HepG2 (cell line): ENCODE results near the gene NUBPL. TPM values are rescaled to one million over a fixed set of nuclear protein-coding genes. Genes with fewer than 3 reads are reported as not detected.

Experiments
- BCL6 ChIP-seq: IDR thresholded peaks from 2 replicates; pipeline ENCODE4 v1.6.1; 2016; ENCODE audit warnings: missing genetic modification reagents, missing compliant biosample characterization
- CERS6 ChIP-seq: sonication (generic); formaldehyde crosslinking; IDR thresholded peaks from 2 replicates; pipeline ENCODE4 v1.5.0; 2020; ENCODE audit warnings: missing genetic modification reagents
- HNRNPL ChIP-seq: fragments of 200-400 bp; formaldehyde crosslinking; IDR thresholded peaks from 2 replicates; pipeline ENCODE4 v1.6.1; 2017; ENCODE audit warnings: mild to moderate bottlenecking, low read depth, low read length
- HOXA5 ChIP-seq: sonication (generic); formaldehyde crosslinking; IDR thresholded peaks from 2 replicates; pipeline ENCODE4 v1.4.0; 2020; ENCODE audit warnings: missing genetic modification reagents
- KLF13 ChIP-seq: sonication (generic); formaldehyde crosslinking; IDR thresholded peaks from 2 replicates; pipeline ENCODE4 v1.4.0; 2020; ENCODE audit warnings: mild to moderate bottlenecking, missing genetic modification reagents
- KLF9 ChIP-seq: IDR thresholded peaks from 2 replicates; pipeline ENCODE4 v1.6.1; 2016; ENCODE audit warnings: low read depth
- MATR3 ChIP-seq: sonication (generic); formaldehyde crosslinking; IDR thresholded peaks from 2 replicates; pipeline ENCODE4 v1.4.0; 2020; ENCODE audit warnings: missing genetic modification reagents
- PREB ChIP-seq: sonication (generic); formaldehyde crosslinking; IDR thresholded peaks from 2 replicates; pipeline ENCODE4 v1.4.0; 2020; ENCODE audit warnings: missing genetic modification reagents
- TIGD3 ChIP-seq: sonication (generic); formaldehyde crosslinking; IDR thresholded peaks from 2 replicates; pipeline ENCODE4 v1.5.1; 2020; ENCODE audit warnings: mild to moderate bottlenecking, missing genetic modification reagents, borderline replicate concordance
- ZBTB10 ChIP-seq: sonication (generic); formaldehyde crosslinking; IDR thresholded peaks from 2 replicates; pipeline ENCODE4 v1.4.0; 2020; ENCODE audit warnings: missing genetic modification reagents, borderline replicate concordance
- ZC3H13 ChIP-seq: sonication (generic); formaldehyde crosslinking; IDR thresholded peaks from 2 replicates; pipeline ENCODE4 v1.8.1; 2023; ENCODE audit warnings: mild to moderate bottlenecking, missing genetic modification reagents, moderate library complexity
- ZNF160 ChIP-seq: sonication (generic); formaldehyde crosslinking; IDR thresholded peaks from 2 replicates; pipeline ENCODE4 v1.8.0; 2022; ENCODE audit warnings: mild to moderate bottlenecking, inconsistent platforms, missing genetic modification reagents
- ZNF317 ChIP-seq: sonication (generic); formaldehyde crosslinking; IDR thresholded peaks from 2 replicates; pipeline ENCODE4 v1.5.0; 2020; ENCODE audit warnings: mild to moderate bottlenecking, missing genetic modification reagents
- ZNF367 ChIP-seq: sonication (generic); formaldehyde crosslinking; IDR thresholded peaks from 2 replicates; pipeline ENCODE4 v1.4.0; 2020; ENCODE audit warnings: missing genetic modification reagents, borderline replicate concordance
- ZNF687 ChIP-seq: sonication (generic); formaldehyde crosslinking; IDR thresholded peaks from 2 replicates; pipeline ENCODE4 v1.5.1; 2020; ENCODE audit warnings: mild to moderate bottlenecking, missing genetic modification reagents, moderate library complexity
- ZNF782 ChIP-seq: sonication (generic); formaldehyde crosslinking; IDR thresholded peaks from 2 replicates; pipeline ENCODE4 v1.4.0; 2020; ENCODE audit warnings: missing genetic modification reagents, mild to moderate bottlenecking, borderline replicate concordance
- ZNF841 ChIP-seq: sonication (generic); formaldehyde crosslinking; IDR thresholded peaks from 2 replicates; pipeline ENCODE4 v1.8.1; 2023; ENCODE audit warnings: missing genetic modification reagents, borderline replicate concordance
- polyA plus RNA-seq, 8 experiments: library from polyadenylated mRNA; depleted of rRNA in 3 of 8; stranded (reverse) in 7 of 8; unstranded in 1 of 8; fragments of >200 nt; fragmentation: Illumina TruSeq in 4 of 8; extraction: Trizol in 4 of 8; gene quantifications; 2 replicates each; pipeline versions ENCODE4 v1.2.1 to v1.2.3, GENCODE V29; 2011 to 2016; ENCODE audit warnings: low read depth in 4 of 8, missing spikeins in 1 of 8, mixed read lengths in 1 of 8; ENCODE audit not compliant: insufficient read depth in 1 of 8
- total RNA-seq, 5 experiments: library from RNA; depleted of rRNA; stranded (reverse); fragments of >200 nt; fragmentation: Illumina TruSeq; extraction: Trizol; gene quantifications; 2 replicates each; pipeline ENCODE4 v1.2.3, GENCODE V29; 2016; ENCODE audit warnings: low read depth in 1 of 5

NUBPL gene
- total and polyA plus RNA-seq, 2 of the 13 experiments (the other 11 are each of a cell fraction or from before 2014, with no cell fraction given) = 21.3 to 44.1 TPM

- TF ChIP-seq ZNF687 (CRISPR knock-in tag) (no peak), PREB (no peak), MATR3 (CRISPR knock-in tag) (no peak), HNRNPL (no peak), HOXA5 (CRISPR knock-in tag) (peak; percentile 99), ZNF367 (CRISPR knock-in tag) (no peak), ZNF782 (no peak; the same call in 1 of the 2 replicates), KLF13 (no peak), BCL6 (CRISPR knock-in tag) (peak; percentile 87), ZNF841 (CRISPR knock-in tag) (peak; percentile 66; the same call in 1 of the 2 replicates), KLF9 (peak; percentile 71; the same call in 1 of the 2 replicates), ZNF160 (CRISPR knock-in tag) (peak; percentile 71; the same call in 1 of the 2 replicates), ZNF317 (CRISPR knock-in tag) (peak; percentile 50; the same call in 1 of the 2 replicates), ZBTB10 (CRISPR knock-in tag) (no peak), CERS6 (CRISPR knock-in tag) (no peak), TIGD3 (CRISPR knock-in tag) (no peak), ZC3H13 (0 out of 2 replicates have a peak, but pooled peaks have one; percentile 34)
Observed at GRCh38 chr14:31717294-31718085, 156.3 kb downstream of the NUBPL start (continued).
